Activated T-helper 1 cell treated with anti-CD3 and anti-CD28 coated beads, Interleukin-12 subunit alpha, Interleukin-12 subunit beta, Interleukin-2, Interleukin-4 antibody, amounts not matched to agents 30 ng/mL and 10 ng/mL and 1 ng/mL, durations not matched to agents 14 hours and 24 hours and 36 hours (primary cell): Measurements from ENCODE around the gene LRWD1. TPM values are rescaled to one million over a fixed set of nuclear protein-coding genes. Genes with fewer than 3 reads are reported as not detected.
"Not testable (repeated sequence)": the region's sequence is repeated elsewhere in the genome, so short reads cannot be mapped to it uniquely, and the experiment has no call there.

ENCODE experiments used
- DNase-seq: peaks from one replicate; pipeline ENCODE4 v3.0.0; 2021; ENCODE audit warnings: low spot score
- H3K27ac Mint-ChIP-seq: one replicate; pipeline ENCODE4 v1.8.0; 2021; ENCODE audit warnings: mild to moderate bottlenecking, mixed read lengths
- H3K27me3 Mint-ChIP-seq: one replicate; pipeline ENCODE4 v1.8.0; 2022; ENCODE audit warnings: mild to moderate bottlenecking, moderate library complexity, mixed read lengths; ENCODE audit not compliant: insufficient read depth
- H3K36me3 Mint-ChIP-seq: one replicate; pipeline ENCODE4 v1.8.0; 2021; ENCODE audit warnings: low read depth, mixed read lengths
- H3K4me1 Mint-ChIP-seq: one replicate; pipeline ENCODE4 v1.8.0; 2021; ENCODE audit warnings: low read depth, mixed read lengths
- H3K4me3 Mint-ChIP-seq: one replicate; pipeline ENCODE4 v1.8.0; 2021; ENCODE audit warnings: mild to moderate bottlenecking, moderate library complexity, mixed read lengths
- H3K9me3 Mint-ChIP-seq: one replicate; pipeline ENCODE4 v1.8.0; 2021; ENCODE audit warnings: mixed read lengths
- intact Hi-C: fragments of 100-400 bp; cut with micrococcal nuclease; formaldehyde crosslinking; loops from one replicate; pipeline ENCODE4 v1.15.1; 2024
- total RNA-seq: library from RNA; stranded (reverse); gene quantifications from 2 replicates; pipeline ENCODE4 v1.2.3, GENCODE V29; 2022

Gene LRWD1
- total RNA-seq, 1 donor from 2014 or later = 36.3 TPM

- H3K27me3 Mint-ChIP-seq = no peaks in the 10 kb centered on the region
- DNase-seq = no peak
- intact Hi-C loops = no loop called here
- no peaks in the 10 kb centered on the region for H3K9me3 Mint-ChIP-seq
- peaks cover 14% of the 10 kb centered on the region for H3K36me3 Mint-ChIP-seq
- H3K4me3 Mint-ChIP-seq = no peak overlapping the region
- no peak overlapping the region for H3K27ac Mint-ChIP-seq
- no peaks in the 10 kb centered on the region for H3K4me1 Mint-ChIP-seq
Measured at GRCh38 chr7:102447311-102447710, 17.5 kb upstream of the LRWD1 start.

GRCh38 chr7:102449136-102449535 lies 15.6 kb upstream of the LRWD1 start:
- H3K27ac Mint-ChIP-seq = no peak overlapping the region
- H3K4me3 Mint-ChIP-seq = no peak overlapping the region
- intact Hi-C loops = no loop called here
- H3K36me3 Mint-ChIP-seq = peaks cover 14% of the 10 kb centered on the region
- no peaks in the 10 kb centered on the region for H3K27me3 Mint-ChIP-seq
- no peaks in the 10 kb centered on the region for H3K9me3 Mint-ChIP-seq
- no peak for DNase-seq
- no peaks in the 10 kb centered on the region for H3K4me1 Mint-ChIP-seq

GRCh38 chr7:102450242-102450641 lies 14.5 kb upstream of the LRWD1 start:
- peaks cover 11% of the 10 kb centered on the region for H3K36me3 Mint-ChIP-seq
- no peak for DNase-seq
- H3K27ac Mint-ChIP-seq = no peak overlapping the region
- no peaks in the 10 kb centered on the region for H3K4me1 Mint-ChIP-seq
- no peaks in the 10 kb centered on the region for H3K9me3 Mint-ChIP-seq
- no peaks in the 10 kb centered on the region for H3K27me3 Mint-ChIP-seq
- intact Hi-C loops = loop anchor here (1.0 kb wide), 2 partner anchors 38 to 46 kb away; no protein-coding TSS in a partner anchor
- H3K4me3 Mint-ChIP-seq = no peak overlapping the region

GRCh38 chr7:102451371-102452054 lies 13.3 kb upstream of the LRWD1 start:
- H3K27me3 Mint-ChIP-seq = no peaks in the 10 kb centered on the region
- no peak overlapping the region for H3K27ac Mint-ChIP-seq
- intact Hi-C loops = no loop called here
- DNase-seq = no peak
- no peak overlapping the region for H3K4me3 Mint-ChIP-seq
- H3K36me3 Mint-ChIP-seq = peaks cover 8% of the 10 kb centered on the region
- H3K4me1 Mint-ChIP-seq = no peaks in the 10 kb centered on the region
- no peaks in the 10 kb centered on the region for H3K9me3 Mint-ChIP-seq

GRCh38 chr7:102452451-102452850 lies 12.3 kb upstream of the LRWD1 start:
- no peaks in the 10 kb centered on the region for H3K4me1 Mint-ChIP-seq
- no peaks in the 10 kb centered on the region for H3K27me3 Mint-ChIP-seq
- H3K4me3 Mint-ChIP-seq = no peak overlapping the region
- no peak overlapping the region for H3K27ac Mint-ChIP-seq
- DNase-seq = no peak
- H3K9me3 Mint-ChIP-seq = no peaks in the 10 kb centered on the region
- peaks cover 8% of the 10 kb centered on the region for H3K36me3 Mint-ChIP-seq
- intact Hi-C loops = no loop called here

- Mint-ChIP-seq H3K4me3 (no peak overlapping the region), H3K4me1 (no peaks in the 10 kb centered on the region), H3K9me3 (no peaks in the 10 kb centered on the region), H3K27ac (no peak overlapping the region), H3K27me3 (no peaks in the 10 kb centered on the region), H3K36me3 (peaks cover 8% of the 10 kb centered on the region)
- intact Hi-C loops = no loop called here
- DNase-seq = no peak
Measured at GRCh38 chr7:102453319-102453718, 11.5 kb upstream of the LRWD1 start.

- DNase-seq = no peak
- Mint-ChIP-seq H3K27ac (no peak overlapping the region), H3K27me3 (no peaks in the 10 kb centered on the region), H3K9me3 (no peaks in the 10 kb centered on the region), H3K4me3 (no peak overlapping the region), H3K36me3 (peaks cover 4% of the 10 kb centered on the region), H3K4me1 (no peaks in the 10 kb centered on the region)
- intact Hi-C loops = no loop called here
Measured at GRCh38 chr7:102454468-102454867, 10.3 kb upstream of the LRWD1 start.

GRCh38 chr7:102454932-102455331 lies 9.9 kb upstream of the LRWD1 start:
- DNase-seq, H3K4me3 Mint-ChIP-seq, intact Hi-C loops, H3K27ac Mint-ChIP-seq, H3K36me3 Mint-ChIP-seq, H3K27me3 Mint-ChIP-seq, H3K4me1 Mint-ChIP-seq, H3K9me3 Mint-ChIP-seq: not testable (repeated sequence)

GRCh38 chr7:102455596-102455995 lies 9.2 kb upstream of the LRWD1 start:
- no peaks in the 10 kb centered on the region for H3K27me3 Mint-ChIP-seq
- no peak for DNase-seq
- intact Hi-C loops = no loop called here
- no peaks in the 10 kb centered on the region for H3K9me3 Mint-ChIP-seq
- no peak overlapping the region for H3K4me3 Mint-ChIP-seq
- H3K36me3 Mint-ChIP-seq = no peaks in the 10 kb centered on the region
- no peak overlapping the region for H3K27ac Mint-ChIP-seq
- H3K4me1 Mint-ChIP-seq = no peaks in the 10 kb centered on the region

- intact Hi-C loops = no loop called here
- no peaks in the 10 kb centered on the region for H3K27me3 Mint-ChIP-seq
- H3K4me1 Mint-ChIP-seq = no peaks in the 10 kb centered on the region
Measured at GRCh38 chr7:102456327-102456726, 8.5 kb upstream of the LRWD1 start.

GRCh38 chr7:102457352-102457924 lies 7.3 kb upstream of the LRWD1 start:
- Mint-ChIP-seq H3K4me1 (peaks cover under 1% of the 10 kb centered on the region), H3K4me3 (no peak overlapping the region), H3K9me3 (no peaks in the 10 kb centered on the region), H3K27ac (no peak overlapping the region), H3K27me3 (no peaks in the 10 kb centered on the region), H3K36me3 (no peaks in the 10 kb centered on the region)
- intact Hi-C loops = no loop called here
- DNase-seq = no peak

More at GRCh38 chr7:102456327-102456726, 8.5 kb upstream of the LRWD1 start:
- Mint-ChIP-seq H3K27ac (no peak overlapping the region), H3K4me3 (no peak overlapping the region), H3K36me3 (no peaks in the 10 kb centered on the region), H3K9me3 (no peaks in the 10 kb centered on the region)
- no peak for DNase-seq

- intact Hi-C loops = no loop called here
- Mint-ChIP-seq H3K4me1 (peaks cover 14% of the 10 kb centered on the region), H3K36me3 (peaks cover 1% of the 10 kb centered on the region), H3K9me3 (no peaks in the 10 kb centered on the region), H3K4me3 (no peak overlapping the region), H3K27me3 (no peaks in the 10 kb centered on the region), H3K27ac (no peak overlapping the region)
- DNase-seq = no peak
Measured at GRCh38 chr7:102459221-102459844, 5.5 kb upstream of the LRWD1 start.

- H3K27ac Mint-ChIP-seq = no peak overlapping the region
- no peaks in the 10 kb centered on the region for H3K27me3 Mint-ChIP-seq
- intact Hi-C loops = loop anchor here (5.0 kb wide), 1 partner anchor 173 kb away; the partner anchor contains the start of gene SH2B2
- peaks cover 1% of the 10 kb centered on the region for H3K36me3 Mint-ChIP-seq
- no peak for DNase-seq
- no peak overlapping the region for H3K4me3 Mint-ChIP-seq
- no peaks in the 10 kb centered on the region for H3K9me3 Mint-ChIP-seq
- H3K4me1 Mint-ChIP-seq = peaks cover 14% of the 10 kb centered on the region
Measured at GRCh38 chr7:102460467-102460866, 4.3 kb upstream of the LRWD1 start.
